Dedifferentiated amniotic fluid mesenchymal stem cell (primary cell): ENCODE measurements around the gene AMBRA1.

ENCODE experiments used
- DNase-seq: peaks from one replicate; pipeline ENCODE4 v3.0.0-alpha.2; 2016; ENCODE audit errors: extremely low spot score

AMBRA1 gene

GRCh38 chr11:46367244-46367915, 226.4 kb downstream of the AMBRA1 start:
- no peak for DNase-seq

DNA sequence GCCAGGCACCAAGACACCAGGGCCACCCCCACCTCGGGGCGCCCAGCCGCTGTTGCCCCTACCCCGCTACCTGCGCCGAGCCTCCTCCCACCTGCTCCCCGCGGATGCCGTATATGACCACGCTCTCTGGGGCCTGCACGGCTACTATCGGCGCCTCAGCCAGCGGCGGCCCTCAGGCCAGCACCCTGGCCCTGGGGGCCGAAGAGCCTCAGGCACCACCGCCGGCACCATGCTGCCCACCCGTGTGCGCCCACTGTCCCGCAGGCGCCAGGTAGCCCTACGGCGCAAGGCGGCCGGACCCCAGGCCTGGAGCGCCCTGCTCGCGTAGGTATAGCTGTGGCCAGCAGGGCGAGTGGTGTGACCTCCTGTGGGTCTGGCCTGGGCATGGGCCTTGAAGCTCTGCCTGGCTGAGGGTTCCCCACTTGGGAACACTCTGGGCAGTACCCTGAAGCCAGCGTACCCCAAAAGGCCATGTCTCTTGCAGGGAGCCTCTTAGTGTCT, 227.1 kb downstream of the AMBRA1 start:
- DNase-seq = no peak

DNA sequence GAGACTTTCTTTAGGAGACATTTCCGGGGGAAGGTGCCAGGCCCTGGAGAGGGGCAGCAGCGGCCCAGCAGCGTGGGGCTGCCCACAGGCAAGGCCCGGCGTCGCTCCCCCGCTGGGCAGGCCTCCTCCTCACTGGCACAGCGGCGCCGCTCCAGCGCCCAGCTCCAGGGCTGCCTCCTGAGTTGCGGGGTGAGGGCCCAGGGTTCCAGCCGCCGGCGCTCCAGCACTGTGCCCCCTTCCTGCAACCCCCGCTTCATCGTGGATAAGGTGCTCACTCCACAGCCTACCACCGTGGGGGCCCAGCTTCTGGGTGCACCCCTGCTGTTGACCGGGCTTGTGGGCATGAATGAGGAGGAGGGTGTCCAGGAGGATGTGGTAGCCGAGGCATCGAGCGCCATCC, 227.6 kb downstream of the AMBRA1 start:
- DNase-seq = no peak

DNA sequence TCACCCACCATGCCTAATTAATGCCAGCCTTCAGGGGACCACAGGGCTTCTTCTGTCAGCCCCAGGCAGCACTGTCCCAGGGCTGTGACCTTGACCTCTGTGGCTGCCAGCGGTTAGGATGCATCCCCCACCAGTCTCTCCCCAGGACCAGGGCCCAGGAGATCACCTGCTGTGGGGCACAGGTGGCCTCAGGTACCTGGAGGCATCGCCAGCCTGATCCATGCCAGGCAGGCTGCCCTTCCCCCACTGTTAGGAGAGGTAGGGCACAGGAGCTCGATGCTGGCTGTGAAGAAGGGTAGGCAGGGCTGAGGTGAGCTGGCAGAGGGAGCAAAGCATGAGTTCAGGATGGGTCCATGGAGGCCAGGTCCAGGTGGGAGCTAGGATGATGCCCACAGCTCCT, 229.0 kb downstream of the AMBRA1 start:
- DNase-seq = no peak

DNA sequence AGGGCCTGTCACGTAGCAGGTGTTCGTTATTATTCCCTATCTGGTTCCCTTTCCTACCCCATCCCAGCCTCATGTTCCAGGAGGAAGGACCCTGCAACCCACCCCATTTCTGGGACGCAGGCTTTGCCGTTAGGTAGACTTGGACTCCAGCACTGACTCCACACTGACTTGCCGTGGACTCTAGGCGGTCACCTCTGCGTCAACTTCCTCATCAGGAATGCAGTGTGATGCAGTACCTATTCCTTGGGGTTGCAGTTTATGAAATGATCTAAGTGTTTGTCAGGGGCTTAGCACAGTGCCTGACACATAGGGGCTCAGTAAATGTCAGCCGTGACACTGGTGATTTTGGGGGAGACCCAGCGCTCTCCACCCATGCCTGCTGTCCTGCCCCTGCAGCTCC, 229.8 kb downstream of the AMBRA1 start:
- DNase-seq = no peak

DNA sequence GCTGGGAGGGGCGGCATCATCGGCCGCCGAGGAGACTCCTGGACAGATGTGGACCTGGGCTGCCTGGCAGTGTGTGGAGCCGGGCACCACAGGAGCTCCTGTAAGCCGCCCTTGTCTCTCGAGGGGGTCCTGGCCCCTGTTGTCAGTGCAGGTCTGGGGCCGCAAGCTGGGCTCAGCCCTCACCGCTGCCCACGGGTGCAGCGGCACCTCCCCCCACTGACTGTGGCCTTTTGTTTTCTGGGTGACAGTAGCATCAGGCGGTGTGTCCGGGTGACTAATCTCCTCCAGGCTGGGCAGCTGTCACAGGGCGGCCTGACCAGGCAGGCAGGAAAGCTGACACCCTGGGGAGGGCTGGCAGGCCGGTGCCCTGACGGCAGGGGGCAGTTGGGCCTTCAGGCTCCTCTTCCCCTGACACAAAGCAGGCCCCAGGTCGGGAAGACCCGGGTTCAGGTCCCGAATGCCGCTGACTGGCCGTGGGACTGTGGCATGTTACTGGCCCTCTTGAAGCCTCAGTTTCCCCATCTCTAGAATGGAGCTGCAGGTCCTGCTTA, 230.3 kb downstream of the AMBRA1 start:
- no peak for DNase-seq

- no peak for DNase-seq
Observed at GRCh38 chr11:46363031-46363407, 230.8 kb downstream of the AMBRA1 start.

DNA sequence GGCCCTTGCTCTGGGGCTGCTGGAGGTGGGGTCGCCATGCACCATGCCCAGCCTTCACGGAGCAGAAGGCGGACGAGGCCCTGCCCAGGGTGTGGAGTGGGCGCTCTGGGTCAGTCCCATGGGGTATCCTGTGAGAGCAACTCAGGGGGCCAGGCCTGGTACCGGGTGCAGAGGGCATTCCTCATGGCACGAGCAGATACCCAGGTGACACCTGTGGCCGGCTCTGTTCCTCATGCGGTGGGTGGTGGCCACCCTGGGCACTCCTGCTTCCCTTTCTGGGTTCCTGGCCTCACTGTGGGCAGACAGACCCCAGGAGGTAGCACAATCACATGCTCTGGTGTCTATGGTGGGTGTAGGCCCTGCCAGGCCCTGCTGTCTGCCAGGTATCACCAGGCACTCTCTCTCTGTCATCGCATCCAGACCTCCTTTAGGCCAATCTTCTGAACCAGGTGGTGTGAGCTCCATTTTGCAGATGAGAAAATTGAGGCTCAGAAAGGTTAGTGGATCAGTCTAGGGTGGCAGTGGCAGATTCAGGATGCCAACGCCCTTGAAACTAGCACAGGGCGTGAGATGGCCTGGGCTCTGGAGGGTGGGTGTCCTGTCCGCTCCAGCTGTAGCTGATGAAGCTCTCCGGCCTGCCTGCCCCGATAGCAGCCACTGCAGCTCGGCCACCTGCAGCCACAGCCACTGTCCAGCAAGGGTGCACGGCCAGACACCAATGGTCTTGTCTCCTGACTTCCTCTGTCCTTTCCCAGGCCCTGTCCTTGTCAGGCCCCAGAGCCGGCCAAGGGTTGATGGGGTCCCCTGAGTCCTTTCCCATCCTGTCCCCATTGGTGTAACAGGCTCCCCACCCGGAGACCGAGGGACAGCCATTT, 231.4 kb downstream of the AMBRA1 start:
- DNase-seq = no peak

DNA sequence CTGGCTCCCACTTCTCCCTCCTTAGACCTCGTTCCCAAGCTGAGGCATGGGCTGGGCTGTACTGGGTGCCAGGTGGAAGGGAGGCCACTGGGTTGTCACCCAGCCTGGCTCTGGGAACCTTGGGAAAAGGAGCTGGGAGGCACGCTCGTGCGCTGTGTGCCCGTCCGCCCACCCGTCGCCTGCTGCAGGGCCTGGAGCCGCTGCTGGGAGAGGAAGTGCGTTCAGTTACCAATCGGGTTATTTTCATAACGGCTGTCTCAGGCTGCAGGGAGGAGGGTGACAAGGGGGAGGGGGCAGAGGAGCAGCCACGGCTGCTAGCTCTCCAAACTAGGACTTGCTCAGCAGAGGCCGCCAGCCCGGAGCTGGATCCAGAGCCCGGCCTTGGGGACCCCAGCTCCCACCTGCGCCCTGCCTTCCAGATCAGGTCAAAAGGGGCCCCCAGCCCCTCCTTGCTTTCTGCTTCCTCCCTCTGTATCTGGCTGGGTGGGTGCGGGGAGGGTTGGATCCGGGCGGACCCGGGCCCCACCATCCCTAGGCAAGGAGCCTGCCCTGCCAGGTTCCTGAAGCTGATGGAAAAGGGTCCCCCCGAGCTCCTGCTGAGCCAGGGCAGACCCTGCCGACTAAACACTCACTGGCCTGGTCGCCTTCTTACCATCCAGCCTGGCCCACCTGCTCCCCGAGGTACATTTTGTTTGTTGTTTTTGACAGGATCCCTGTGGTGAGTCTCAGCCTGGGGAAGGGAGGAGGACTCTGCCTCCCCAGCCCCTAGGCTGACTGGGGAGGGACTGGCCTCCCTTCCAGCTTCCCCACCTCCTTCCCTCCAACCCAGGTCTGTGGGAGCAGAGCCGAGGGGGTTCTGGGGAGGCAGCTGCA, 232.3 kb downstream of the AMBRA1 start:
- DNase-seq = no peak

DNA sequence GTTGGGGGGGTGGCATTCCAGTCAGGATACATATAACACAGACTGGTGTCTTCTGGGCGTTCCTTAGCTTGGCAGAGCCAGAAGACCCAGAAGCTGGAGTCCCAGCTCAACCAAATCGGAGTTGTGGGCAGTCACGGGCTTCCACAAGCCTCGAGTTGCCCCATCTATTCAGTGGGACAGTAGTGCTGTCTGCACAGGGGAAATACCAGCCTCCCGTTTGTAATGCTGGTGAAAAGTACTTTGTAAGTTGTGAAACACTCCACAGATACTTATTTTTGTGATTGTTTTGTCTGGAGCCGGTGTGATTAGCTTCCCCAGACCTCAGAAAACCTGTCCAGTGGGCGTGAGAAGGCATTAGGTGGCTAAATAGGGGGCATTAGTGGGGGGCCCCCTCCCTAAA, 232.9 kb downstream of the AMBRA1 start:
- no peak for DNase-seq

- no peak for DNase-seq
Observed at GRCh38 chr11:46359953-46360352, 233.9 kb downstream of the AMBRA1 start.

DNA sequence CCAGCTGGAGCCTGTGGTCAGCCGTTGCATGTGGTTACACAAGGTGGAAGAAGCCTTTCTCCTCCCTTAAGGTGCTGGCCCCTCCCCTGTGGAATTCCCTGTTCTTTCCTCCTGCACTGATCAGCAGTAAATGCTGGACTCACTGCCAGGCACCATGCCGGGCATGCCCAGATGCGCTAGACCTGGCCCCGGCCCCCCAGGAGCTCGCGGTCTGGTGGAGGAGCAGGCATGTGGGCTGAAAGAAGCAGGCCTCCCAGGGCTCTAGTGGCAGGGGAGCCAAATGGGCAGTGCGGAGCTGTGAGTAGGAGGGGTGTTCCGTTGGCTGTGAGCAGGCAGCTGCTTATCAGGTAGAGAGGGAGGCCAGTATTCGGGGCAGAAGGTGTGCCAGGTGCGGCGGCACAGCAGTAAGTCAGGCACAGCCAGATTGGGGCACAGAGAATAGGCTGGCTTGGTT, 236.3 kb downstream of the AMBRA1 start:
- no peak for DNase-seq

- DNase-seq = no peak
Observed at GRCh38 chr11:46356924-46357482, 236.8 kb downstream of the AMBRA1 start.

DNA sequence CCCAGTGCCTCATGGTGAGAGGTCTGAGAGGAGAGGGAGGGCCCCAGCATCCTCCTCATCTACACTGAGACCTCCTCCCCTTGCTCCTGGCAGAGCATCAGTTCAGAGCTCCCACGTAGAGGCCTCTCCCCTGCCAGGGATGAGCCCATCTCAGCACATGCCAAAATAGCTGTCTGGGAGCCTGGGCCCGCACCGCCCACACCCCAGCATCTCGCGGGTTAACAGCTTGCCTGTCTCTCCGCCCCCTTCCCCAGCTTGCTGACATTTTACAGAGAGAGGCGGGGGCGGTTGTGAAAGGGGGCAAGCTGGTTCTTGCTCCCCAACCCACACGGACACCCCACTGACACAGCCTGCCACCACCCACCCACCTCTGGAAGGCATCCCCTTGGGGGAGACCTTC, 240.1 kb downstream of the AMBRA1 start:
- DNase-seq = no peak

DNA sequence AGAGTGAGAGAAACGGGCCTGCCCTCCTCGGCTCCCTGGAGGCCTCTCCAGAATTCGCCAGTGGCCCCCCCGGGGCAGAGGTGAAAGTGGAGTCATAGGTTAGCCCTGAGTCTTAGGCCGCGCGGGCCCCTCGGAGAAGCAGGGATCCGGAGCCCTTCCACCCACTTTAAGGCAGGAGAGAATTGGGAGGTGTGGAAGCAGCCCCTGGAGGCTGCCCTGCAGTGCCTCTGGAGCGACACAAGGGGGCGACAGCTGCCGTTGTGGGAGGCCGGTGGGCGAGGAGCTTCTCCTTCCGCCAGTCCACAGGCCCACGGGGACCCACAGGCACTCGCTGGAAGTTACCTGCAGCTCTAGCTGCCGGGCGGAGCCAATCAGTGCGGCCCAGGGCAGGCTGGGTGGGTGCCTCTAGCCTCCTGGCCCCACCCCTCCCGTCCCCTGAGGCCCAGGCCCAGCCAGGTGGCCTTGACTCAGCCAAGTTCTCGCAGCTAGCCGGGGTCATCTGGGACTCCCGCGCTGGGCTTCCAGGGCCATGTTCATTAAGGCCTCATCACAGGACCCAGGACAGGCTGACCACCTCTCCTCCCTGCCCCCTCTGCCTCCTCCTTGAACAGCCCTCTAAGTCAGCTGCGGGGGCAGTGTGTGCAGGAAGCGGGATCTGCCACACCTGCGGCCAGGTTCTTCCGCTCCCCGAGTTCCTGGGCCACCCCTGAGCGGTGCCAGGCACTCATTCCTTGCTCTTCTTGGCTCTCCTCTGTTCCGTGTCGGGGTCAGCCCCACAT, 241.6 kb downstream of the AMBRA1 start:
- no peak for DNase-seq

- no peak for DNase-seq
Observed at GRCh38 chr11:46351606-46352005, 242.2 kb downstream of the AMBRA1 start.

DNA sequence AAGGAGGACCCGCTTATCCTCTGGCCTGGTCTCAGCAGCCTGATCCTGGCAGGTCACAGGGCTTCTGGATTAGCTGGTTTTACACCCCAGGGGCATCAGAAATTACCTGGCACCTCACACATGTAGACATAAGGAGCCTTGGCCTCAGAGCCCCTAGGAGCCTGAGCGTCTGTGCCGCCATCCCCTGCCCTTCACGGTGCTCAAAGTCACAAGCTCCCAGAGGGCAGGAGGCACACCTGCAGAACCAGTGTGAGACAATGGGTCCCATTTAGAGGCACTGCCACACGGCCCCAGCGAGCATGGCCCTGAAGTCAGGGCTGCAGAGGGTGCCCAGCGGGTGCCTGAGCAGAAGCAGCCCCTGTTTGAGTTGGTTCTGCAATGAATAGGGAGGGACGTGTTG, 242.7 kb downstream of the AMBRA1 start:
- DNase-seq = no peak

- no peak for DNase-seq
Observed at GRCh38 chr11:46350695-46351094, 243.1 kb downstream of the AMBRA1 start.

GRCh38 chr11:46348566-46349401, 245.0 kb downstream of the AMBRA1 start:
- DNase-seq = no peak
